CD4-positive, alpha-beta T cell treated with Interferon gamma for 1 hour (primary cell): ENCODE measurements around the gene KCNMA1.

Experiments used
- DNase-seq: peaks from one replicate; pipeline ENCODE4 v3.0.0-alpha.2; 2020

Gene KCNMA1

DNA sequence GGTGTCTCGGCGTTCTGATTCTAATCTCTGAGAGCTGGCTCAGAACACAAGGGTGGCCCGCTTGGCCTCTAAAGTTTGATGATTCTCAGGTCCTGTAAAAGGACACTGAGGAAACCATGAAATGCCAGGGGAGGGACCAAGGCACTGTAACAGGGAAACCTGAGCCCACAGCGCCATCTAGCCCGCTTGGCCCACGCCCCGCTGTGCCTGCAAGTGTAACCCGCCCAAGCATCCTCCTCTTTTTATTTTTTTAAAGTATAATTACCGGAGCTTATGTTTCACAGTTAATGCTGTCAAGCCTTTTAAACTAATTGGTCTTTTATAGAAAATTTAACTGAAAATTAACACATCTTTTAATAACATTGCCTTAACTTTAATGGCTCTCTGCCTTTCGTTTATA lies 734.7 kb downstream of the KCNMA1 start:
- DNase-seq = no peak

DNA sequence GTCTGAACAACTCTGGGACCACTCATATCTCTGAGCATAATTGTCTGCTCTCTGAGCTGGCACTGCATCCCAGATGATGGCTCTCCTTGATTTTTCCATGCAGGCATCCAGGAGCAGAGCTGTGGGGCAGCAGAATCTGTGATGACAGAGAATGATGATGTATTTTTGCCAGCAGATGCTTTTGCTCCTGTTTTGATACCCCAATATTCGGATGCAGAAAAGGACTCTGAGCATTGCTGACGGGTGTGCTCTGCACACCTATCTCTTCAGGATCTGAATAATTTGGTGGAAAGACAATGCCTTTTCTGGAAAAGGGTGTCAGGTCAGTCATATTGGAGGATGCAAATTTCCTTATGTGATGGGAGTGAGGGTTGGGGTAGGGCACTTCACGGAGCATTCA lies 735.9 kb downstream of the KCNMA1 start:
- no peak for DNase-seq

DNA sequence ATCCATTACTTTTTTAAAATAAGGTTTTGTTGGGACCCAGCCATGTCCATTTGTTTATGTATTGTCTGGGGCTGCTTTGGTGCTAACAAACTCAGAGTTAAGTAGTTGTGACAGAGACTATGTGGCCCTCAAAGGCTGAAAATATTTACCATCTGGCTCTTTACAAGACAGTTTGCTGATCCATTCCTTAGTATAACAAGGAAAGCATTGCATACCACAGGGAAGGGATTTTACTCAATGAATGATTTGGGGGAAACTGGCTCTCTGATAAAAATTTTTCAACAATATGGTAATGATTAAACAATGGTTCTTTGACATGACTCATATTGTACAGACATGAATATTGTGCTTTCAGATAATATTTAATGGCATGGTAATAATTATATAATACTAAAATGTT lies 738.1 kb downstream of the KCNMA1 start:
- DNase-seq = no peak

DNA sequence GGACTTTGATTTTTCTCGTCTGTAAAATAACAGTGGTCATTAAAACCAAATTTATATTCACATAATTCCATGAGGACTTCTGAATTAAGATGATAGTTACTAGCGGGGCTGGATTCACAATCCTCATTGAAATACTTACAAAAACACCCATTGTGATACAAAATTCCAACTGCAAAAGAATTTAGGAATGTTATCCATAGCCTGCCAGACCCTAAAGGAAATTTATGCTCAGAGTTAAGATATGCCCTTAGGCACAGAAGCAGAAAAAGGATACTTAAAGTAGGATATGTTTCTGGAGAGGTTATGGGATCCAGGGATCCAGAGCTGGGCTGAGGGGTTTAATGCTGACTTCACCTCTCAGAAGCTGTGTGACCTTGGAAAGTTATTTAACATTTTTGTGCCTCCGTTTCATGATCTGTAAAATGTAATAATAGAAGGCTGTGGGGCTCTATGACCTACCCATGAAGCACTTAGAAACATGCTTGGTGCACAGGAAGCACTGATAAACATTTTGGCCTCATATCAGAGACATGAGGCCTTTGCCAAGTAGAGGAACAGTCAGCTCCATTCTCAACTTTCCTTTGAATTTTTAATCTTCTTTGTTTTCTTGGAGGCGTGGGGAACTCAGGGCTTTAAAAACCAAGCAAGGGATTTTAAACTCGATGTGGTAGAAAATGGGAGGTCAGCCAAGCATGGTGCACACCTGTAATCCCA lies 744.7 kb downstream of the KCNMA1 start:
- DNase-seq = no peak

DNA sequence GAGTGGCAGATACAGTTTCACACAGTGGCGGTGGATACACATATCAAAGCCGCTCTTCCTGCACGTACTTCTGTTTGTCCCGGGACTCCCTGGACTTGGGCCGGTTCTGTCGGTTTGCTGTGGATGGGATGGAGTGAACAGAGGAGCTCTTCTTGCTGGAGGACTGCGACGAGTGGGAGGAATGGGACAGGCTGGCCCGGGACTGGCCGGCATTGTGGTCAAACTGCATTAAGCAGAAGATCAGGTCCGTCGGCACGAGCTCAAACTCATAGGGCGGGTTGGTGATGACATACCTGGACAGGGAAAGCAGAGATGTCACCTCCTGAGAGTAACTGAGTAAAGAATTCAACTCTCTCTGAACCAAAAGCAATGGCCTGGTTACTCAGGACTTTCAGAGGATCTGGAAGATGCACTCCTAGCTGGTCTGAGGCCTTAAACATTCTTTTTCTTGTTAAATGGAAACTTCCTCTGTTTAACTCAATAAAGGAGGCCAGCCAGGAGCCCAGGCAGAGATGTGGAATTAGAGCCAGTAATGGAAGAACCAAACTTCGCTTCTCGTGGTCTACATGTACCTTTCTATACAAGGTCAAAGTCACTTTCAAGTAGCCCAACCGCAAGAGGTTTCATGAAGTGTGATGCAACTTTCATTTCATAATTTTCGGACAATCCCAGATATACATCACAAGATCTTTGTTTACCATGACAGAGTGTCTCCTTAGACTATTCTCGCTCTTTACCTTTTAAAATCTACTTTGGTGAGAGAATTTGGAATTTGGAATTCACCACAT lies 750.2 kb downstream of the KCNMA1 start:
- DNase-seq = no peak

DNA sequence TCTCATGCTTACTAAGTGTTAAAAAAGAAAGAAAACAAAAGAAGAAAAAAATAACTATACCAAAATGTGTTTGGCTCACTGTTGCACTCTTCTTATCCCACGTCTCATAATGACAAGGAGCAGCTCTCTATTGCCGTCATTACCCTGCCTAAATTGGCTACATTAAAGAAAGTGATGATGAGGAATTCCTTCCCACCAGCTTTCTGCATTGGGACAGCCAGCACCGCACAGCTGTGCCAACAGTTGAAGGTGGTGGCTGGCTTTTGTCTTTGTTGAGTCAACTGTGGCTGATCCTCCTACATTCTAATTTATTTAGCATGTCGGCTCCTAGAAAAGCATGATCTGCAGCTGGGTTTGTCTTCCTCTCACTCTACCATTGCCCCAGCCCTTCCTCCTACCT lies 751.8 kb downstream of the KCNMA1 start:
- no peak for DNase-seq

DNA sequence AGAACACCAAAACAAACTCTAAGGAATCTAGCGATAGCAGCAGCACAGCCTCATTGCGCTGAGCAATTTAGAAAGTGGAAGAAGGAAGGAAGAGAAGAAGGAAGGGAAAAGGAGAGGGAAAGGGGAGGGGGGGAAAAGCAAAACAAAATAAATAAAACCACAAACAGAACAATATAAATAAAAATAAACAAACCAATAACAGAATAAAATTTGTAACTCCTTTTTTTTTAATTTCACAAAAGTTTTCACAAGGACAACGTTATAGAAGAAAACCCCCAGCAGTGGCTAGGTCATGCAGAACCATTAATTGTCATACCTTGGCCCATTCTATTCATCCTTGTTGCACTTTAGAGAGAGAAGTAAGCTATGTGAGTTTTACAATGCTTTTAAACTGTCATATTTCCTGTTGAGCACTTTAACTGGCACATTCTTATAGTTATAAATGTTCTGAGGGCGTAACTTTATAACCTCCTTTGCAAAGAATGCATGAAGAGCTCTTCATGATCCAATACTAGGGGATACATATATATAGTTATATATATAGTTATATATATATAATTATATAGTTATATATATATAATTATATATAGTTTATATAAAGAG lies 752.8 kb downstream of the KCNMA1 start:
- no peak for DNase-seq

DNA sequence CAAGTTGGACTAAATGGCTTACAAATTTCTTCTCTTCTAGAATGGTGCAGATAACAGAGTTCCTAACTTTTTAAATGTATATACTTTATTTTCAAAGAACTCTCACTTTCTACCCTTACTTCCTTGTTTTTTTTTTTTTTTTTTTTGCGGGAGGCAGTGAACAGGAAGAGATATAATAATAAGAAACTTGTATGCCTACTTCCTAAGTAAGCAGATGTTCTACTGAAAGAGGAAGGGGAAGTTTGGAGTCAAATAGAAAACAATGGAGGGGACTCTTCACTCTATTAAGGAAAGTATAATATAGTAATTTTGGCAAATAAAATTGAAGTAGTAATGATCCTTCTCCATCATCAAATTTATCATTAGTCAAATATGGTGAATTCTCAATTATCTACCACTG lies 754.0 kb downstream of the KCNMA1 start:
- DNase-seq = no peak

DNA sequence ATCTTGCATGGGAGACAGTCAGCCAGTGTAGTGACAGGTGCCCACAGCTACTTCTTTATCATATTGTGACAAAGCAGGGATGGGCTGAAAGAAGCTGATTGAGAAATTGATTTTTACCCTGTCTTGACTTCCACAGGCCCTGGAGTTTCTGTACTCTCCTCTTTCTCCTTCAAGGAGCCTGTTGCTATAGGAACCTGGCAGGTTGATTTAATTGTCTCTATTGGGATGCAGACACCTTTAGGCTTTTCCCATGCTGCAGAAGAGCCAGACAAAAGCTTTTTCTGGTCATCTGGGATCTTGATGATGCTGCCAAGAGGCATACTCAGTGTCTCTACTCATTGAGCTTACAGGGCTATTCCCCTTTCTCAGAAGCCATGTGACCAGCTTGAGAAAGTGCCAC lies 754.8 kb downstream of the KCNMA1 start:
- DNase-seq = peak; percentile 11

DNA sequence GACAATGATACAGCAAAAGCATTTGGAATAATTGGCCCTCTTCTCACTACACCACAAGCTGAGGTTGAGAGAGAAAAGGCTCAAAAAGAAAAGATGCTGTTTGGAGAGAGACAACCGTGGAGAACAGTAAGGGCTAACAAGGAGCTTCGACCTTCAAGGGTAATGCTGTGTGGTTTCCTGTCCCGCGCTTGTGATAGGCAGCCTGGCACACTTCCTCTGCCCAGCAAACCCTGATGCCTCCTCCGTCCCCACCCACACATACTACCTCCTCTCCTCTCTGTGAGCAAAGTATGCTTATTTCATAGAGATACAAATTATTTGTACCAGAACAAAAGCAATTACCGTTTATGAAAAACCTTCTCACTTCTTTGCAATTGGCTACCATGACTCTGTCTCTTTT lies 755.4 kb downstream of the KCNMA1 start:
- DNase-seq = peak; percentile 38

DNA sequence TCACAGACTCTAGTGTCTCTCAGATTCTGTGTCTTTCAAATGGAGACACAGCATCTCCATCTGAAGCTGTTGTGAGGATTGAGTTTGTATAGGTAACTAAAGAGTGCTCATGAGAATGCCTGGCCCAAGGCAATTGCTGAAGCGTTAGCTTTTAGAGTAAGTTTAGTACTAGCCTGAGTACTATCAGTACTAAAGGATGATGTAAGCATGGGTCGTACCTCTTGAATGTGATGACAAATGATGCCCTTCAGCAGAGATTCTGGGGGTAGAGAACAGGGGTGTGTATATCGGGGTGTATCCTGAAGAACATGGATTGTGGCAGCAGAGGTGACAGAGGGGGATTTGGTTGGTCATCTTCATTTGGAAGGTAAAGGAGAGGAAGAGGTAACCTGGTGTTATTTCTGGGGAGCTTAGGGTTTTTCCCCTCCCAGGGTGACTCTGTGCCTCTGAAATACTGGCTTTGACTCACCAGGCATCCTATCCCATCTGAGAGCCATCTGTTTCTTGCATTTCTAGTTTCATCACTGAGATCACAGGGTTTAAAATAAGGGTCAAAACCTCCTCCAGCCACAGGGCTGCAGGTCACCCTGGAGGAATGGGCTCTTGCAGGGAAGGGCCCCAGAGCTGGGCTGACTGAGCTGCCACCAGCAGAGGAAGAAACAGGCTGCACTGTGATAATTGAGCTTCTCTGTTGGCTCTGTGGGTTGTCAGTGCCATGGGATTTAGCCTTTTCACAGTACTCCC lies 756.0 kb downstream of the KCNMA1 start:
- no peak for DNase-seq

DNA sequence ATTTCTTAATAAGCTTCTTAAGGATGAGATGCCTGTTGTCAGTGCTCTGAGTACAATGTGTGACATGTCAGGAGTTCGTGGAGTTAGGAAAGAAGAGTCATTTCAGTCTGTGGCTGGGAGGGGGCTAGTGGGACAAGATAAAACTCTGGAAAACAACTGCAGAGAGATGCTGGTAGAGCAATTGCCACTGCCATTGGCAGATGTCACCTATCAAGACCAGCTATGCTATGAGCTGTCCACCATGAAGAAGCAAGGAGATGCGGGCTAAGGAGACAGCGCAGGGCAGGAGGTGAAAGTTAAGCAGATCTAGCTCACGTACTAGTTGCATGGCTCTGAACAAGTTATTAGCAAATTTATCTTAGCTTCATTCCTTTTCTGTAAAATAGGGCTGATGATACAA lies 756.7 kb downstream of the KCNMA1 start:
- DNase-seq = no peak

DNA sequence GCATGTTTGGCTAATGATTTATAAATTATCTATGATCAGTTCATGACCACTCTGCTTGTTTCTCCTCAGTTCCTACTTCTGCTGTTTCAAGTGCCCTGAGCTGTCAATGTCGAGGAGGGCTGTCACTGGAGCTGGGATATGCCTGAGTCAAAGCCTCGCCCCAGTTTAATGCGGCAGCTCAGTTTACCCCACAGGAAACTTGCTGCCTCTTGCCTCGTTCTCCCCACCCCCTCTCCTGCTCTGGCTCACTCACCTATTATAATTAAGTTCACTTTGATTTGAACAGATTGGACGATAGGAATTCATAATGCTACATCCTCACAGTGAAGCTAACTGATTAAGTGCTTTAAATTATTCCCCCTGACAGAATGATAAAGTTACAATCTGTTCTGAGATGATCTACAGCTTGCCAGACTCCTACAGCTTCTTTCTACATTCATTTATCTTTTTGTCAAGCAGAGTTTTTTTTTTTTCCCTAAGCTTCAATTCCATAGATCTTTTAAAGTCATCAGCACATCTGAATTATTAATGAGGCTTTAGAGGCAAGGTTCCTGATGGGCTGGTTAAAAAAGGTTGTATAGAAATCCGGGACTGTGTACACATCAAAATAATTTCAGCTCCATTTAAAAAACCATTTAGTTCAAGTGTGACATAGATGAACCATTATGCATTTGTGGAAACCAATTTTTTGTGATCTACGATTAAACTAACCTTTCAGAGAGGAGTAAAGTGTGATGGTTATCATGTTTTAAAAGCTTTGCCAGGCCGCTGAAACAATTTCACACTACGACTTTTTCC lies 758.3 kb downstream of the KCNMA1 start:
- no peak for DNase-seq

DNA sequence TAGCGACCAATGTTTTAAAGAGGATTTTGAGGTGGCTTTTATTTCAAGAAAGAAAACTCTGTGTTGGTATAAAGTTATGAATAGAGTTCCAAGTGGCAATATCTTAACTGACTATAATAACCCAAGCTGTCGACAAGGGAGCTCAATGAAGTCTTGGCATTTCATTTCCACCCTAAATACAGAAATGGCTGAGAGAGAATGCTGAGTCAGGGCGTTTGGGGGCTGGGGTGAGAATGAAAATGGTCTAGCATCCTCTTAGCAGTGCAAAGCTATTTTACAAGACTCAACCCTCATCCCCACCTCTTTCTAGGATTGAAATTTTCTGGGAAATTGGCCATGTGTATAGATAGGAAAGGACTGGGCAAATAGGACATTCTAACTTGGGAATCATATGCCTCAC lies 759.1 kb downstream of the KCNMA1 start:
- no peak for DNase-seq

DNA sequence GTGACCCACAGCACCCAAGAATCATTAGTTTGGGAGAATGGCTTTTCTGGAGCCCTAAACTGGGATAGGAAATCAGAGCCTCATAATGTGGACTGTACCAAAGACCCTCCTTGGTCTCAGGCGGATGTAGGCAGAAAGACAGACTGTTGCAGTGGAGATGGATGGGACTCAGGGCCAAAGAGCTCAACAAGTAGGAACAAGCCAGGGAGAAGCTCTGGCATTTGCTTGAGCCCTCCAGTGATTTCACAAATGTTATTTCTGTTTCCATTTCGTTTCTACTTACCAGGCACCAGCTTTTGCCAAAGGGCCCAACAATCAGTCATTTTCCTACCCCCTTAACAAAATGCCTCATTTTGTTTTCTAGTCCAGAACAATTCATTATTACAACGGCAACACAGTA lies 762.7 kb downstream of the KCNMA1 start:
- DNase-seq = no peak

DNA sequence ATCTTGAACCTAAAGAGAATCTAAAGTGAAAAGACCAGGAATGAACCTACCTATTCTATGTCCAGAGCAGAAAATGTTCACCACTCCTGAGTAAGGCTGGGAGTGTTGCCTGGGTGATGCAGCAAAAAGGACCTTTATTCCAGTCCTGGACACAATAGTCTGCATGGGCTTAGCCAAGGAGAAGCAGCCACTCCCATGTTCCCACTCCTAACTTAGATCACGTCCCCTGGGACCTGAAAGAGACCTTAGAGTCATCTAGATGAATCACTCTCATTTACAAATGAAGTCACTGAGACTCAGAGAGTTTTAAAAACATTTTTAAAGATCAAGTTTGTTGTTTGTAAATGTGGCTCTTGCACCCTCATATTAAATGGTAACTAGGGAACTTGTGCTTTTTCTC lies 763.4 kb downstream of the KCNMA1 start:
- DNase-seq = no peak

DNA sequence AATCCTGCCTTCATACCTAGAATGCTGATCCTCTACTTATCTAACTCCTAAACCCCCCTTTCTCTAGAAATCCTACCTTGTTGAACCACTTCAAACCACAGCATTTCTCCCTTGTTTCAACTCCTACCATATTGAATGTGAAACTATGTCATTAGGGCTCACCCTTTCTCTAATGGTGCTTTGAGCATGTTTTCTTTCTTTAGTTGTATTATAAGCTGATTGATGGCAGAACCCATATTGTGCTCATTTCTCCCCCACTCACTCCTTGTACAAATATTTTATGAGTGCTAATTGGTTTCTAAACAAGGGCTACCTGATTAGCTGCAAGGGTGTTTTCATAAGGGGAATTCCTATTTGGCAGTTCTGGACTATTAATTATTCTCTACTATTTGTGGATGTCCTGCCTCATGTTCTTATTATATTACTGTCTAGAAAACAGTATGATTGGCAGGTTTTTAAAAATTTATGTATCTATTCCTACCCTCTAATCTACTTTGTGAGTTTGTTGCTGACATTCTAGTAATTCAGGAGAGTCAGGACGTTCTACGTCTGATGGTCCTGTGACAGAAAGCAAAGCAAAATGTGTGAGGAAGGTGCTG lies 765.8 kb downstream of the KCNMA1 start:
- no peak for DNase-seq

DNA sequence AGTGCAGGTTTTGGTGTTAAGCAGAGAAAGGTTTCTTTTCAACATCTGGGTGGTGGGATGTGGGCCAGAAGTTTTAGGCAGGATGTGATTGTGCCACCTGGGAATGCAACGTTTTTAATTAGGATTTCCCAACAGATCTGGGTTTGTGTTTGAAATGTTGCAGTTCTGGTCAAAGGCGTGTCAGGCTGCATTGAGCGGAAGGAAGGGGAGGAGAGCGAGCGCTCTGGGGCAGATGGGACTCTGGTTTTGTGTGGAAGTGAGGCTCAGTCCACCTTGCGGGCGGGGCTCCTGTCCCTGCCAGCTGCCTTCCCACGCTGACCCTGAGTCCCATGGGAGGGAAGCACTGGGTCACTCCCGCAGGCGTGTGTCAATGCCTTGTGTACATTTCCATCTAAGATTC lies 767.7 kb downstream of the KCNMA1 start:
- DNase-seq = no peak

DNA sequence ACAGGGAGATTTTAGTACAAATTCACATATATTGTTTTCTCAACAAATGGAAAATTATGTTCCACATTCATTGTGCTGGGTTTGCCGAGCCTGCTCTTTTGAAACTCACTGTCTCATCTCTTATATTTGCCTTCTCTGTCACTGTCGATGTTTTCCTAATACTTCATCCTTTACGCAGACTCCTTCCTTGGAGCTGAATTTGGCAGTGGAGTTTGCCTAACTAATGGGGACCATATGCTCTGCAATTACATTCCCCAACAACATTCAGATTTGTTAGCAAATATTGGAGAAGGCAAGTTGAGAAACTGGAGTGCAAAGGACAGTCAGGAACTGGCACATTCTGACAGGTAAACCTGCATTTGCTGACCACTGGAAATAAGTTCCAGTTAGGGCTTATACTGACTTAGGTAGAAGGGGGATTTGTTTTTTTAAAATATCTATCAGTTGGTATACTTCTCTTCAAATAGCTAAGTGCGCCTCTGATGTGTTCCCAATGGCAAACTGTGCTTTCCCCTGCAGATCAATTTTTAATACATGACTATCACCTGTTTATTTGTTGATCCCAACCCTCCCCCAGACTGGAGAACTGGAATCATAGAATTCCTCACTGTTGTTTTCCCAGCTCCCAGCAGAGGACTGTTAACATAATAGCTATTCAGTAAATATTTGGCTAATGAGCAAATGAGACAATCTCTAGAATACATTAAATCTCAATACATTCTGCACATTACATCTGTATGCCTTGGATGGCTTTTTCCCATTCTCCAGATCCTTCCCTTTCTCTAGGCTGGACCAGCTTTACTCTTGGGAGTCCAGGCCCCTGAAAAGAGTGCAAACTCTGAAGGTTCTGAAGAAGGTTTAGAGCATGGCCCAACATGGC lies 769.3 kb downstream of the KCNMA1 start:
- no peak for DNase-seq

DNA sequence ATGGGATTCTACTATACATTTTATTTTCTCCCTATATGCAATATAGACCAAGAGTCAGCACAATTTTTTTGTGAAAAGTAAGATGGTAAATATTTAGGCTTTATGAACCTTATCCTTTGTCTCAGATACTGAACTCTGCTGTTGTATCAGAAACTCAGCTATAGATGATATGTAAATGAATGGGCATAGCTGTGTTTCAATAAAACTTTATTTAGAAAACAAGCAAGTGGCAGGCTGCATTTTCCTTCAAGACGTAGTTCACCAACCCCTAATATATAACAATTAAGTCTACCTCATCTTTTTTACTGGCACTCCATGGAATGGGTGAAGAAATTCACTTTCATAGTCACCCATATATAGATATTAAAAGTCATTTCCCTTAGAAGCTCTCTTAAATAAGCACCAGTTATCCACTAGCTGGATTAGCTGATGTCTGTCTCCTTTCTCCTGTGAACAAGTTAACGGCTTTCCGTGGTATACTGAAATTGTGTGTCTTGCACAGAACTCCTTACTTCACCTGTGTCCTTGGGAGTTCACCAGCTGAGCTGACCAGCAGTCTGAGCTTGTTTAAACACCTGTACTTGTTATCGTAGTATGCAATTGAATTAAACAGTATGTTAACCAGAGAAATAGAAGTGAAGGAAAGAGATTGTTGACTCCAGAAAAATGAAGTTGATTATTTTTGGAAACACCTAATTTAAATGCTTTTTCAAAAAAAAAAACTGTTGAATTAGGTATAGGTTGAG lies 770.6 kb downstream of the KCNMA1 start:
- DNase-seq = no peak
